Measurements from ENCODE around the gene PRCP. TPM values are rescaled to one million over a fixed set of nuclear protein-coding genes. Genes with fewer than 3 reads are reported as not detected.

The PRCP gene
- polyA plus RNA-seq, 1 of the 3 experiments (the other 2 are of a cell fraction) = 65.0 TPM

DNA sequence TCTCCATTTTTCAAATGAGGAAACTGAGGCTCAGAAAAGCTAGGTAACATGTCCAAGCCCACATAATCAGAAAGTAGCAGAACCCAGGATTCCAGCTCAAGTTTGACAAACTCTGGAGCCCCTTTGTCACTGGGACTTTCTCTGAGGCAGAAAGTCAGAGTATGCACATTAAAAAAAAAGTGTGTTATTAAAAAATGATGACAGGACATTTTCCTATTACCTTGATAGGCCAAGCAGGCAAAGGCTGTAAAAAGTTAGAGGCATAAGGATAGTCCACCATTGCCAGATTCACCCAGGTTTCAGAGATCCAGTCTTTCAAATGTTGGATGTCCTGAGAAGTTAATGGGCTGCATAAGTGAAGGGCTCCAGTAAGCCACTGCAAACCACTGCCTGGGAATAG, 51.4 kb downstream of the PRCP start:
- Histone ChIP-seq H3K36me3 (replicated peaks in 1 of 2; ENCODE audit: control insufficient read depth in 1 of 2, insufficient read depth in 2 of 2, low read length in 1 of 2) (peaks cover 6 to 8% of the 10 kb centered on the region in 2 experiments), H3K4me2 (no peak overlapping the region), H3F3A (replicated peaks; ENCODE audit: insufficient read depth) (peaks cover 3% of the 10 kb centered on the region), H2AFZ (ENCODE audit: low read depth) (no peak overlapping the region), H3K9me3 (no peaks in the 10 kb centered on the region), H3K9me2 (no peaks in the 10 kb centered on the region), H3K79me2 (ENCODE audit: insufficient read depth) (peaks cover 8% of the 10 kb centered on the region; the same call in 1 of the 2 replicates), H4K20me1 (ENCODE audit: insufficient read depth) (no peaks in the 10 kb centered on the region), H3K27me3 (ENCODE audit: insufficient read depth) (no peaks in the 10 kb centered on the region), H3K27ac (ENCODE audit: low read depth in 2 of 2, low read length in 1 of 2) (no peak overlapping the region), H3K9ac (no peak overlapping the region), H3K4me3 (ENCODE audit: low read depth in 2 of 2, low read length in 1 of 2) (no peak overlapping the region), H3K4me1 (ENCODE audit: control insufficient read depth in 1 of 2, insufficient read depth in 2 of 2, low read depth in 1 of 2, low read length in 1 of 2) (no peaks in the 10 kb centered on the region; a peak in 2 of 4 replicates)
- ChIA-PET CTCF (no interaction called here), POLR2A (no interaction called here)
- no peak for DNase-seq
- TF ChIP-seq NFIC (IDR thresholded peaks at IDR 0.05; ENCODE audit: borderline replicate concordance) (no peak), RAD21 (IDR thresholded peaks at IDR 0.05; ENCODE audit: low read length) (no peak), GABPA (IDR thresholded peaks at IDR 0.05; ENCODE audit: low read depth) (no peak), MEF2A (IDR thresholded peaks at IDR 0.05; ENCODE audit: borderline replicate concordance, low read depth) (no peak), ELF1 (IDR thresholded peaks at IDR 0.05) (no peak), SMC3 (IDR thresholded peaks at IDR 0.05; ENCODE audit: low read depth, low read length) (no peak)

DNA sequence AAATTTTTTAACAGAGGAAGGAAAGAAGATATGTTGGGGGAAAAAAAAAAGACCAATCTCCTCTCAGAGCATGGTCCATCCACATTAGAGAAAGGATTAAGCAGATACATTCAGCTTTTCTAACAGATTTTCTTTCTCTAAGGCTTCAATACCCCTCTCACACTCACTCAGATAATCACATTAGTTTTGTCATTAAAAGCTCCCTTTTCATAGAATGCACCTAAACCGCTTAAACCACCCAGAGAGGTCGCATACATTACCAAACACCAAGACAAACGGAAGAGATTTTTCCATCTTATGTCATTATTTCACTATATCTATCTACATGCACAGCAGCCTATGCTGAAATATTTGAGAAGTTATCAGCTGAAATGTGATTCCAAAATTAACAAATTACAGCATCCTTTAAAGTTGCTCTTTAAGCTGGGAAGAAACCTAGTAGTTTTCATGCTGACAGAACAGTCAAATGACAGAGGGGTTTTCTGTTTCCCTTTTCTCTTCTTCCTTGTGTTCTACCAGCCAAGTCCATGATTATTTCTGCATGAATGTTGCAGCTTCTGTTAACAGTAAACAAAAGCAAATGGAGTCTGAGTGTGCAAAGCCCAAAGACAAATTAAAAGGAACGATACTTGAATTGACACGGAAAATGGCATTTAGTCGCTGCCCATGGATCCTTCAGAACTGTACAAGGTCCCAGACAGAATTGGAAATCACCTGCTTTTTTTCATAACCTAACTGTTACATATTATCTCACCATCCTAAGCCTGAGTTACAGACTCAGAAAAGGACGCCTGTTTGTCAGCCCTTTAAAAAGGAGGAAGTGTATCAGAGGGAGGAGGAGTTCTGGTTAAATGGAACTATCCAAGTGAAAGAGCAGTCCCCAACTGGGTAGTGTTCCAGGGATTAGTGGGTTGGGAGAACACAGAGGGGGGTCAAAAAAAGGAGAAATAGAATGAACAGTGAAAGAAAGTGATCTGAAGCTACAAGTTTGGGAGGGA, 54.6 kb downstream of the PRCP start:
- H3K9me3 ChIP-seq = no peaks in the 10 kb centered on the region
- ChIA-PET CTCF (interaction anchor here (0.7 kb wide), 1 partner anchor 20 kb away, joined by 3 read pairs; no protein-coding TSS in a partner anchor), POLR2A (interaction anchor here (0.6 kb wide), 1 partner anchor 22 kb away, joined by 3 read pairs; no protein-coding TSS in a partner anchor)
- H4K20me1 ChIP-seq (ENCODE audit: insufficient read depth) = no peaks in the 10 kb centered on the region
- no peak overlapping the region for H3K9ac ChIP-seq
- 91% methylated on average over 7 of the region's 7 CpGs for WGBS (ENCODE audit: low lambda C conversion rate)
- peaks cover 10 to 11% of the 10 kb centered on the region in 2 experiments for H3K36me3 ChIP-seq (replicated peaks in 1 of 2; ENCODE audit: control insufficient read depth in 1 of 2, insufficient read depth in 2 of 2, low read length in 1 of 2)
- H3K4me3 ChIP-seq (ENCODE audit: low read depth in 2 of 2, low read length in 1 of 2) = no peak overlapping the region
- no peak for DNase-seq
- H3F3A ChIP-seq (replicated peaks; ENCODE audit: insufficient read depth) = peaks cover 3% of the 10 kb centered on the region
- no peaks in the 10 kb centered on the region for H3K9me2 ChIP-seq
- no peak overlapping the region for H3K4me2 ChIP-seq
- no peak for TF ChIP-seq TCF12 (IDR thresholded peaks at IDR 0.05)
- no peak for TF ChIP-seq EP300 (IDR thresholded peaks at IDR 0.05; ENCODE audit: borderline replicate concordance in 1 of 2, low read depth in 1 of 2, low read length in 1 of 2)
- TF ChIP-seq RAD21 (IDR thresholded peaks at IDR 0.05; ENCODE audit: low read length) = no peak
- TF ChIP-seq FOXM1 (IDR thresholded peaks at IDR 0.05; ENCODE audit: low read depth) = no peak
- no peak for TF ChIP-seq MXI1 (IDR thresholded peaks at IDR 0.05; ENCODE audit: low read depth, low read length)
- no peak for TF ChIP-seq FOXJ3 (CRISPR knock-in tag; IDR thresholded peaks at IDR 0.05)
- no peak for TF ChIP-seq GABPA (IDR thresholded peaks at IDR 0.05; ENCODE audit: low read depth)
- no peak for TF ChIP-seq RCOR1 (IDR thresholded peaks at IDR 0.05; ENCODE audit: low read length)
- no peak for TF ChIP-seq GATA2 (CRISPR knock-in tag; IDR thresholded peaks at IDR 0.05)
- TF ChIP-seq ELF1 (IDR thresholded peaks at IDR 0.05) = no peak
- TF ChIP-seq, protein P1, sequence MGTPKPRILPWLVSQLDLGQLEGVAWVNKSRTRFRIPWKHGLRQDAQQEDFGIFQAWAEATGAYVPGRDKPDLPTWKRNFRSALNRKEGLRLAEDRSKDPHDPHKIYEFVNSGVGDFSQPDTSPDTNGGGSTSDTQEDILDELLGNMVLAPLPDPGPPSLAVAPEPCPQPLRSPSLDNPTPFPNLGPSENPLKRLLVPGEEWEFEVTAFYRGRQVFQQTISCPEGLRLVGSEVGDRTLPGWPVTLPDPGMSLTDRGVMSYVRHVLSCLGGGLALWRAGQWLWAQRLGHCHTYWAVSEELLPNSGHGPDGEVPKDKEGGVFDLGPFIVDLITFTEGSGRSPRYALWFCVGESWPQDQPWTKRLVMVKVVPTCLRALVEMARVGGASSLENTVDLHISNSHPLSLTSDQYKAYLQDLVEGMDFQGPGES (IDR thresholded peaks at IDR 0.05; ENCODE audit: low read depth, low read length) = no peak
- TF ChIP-seq JUND (IDR thresholded peaks at IDR 0.05) = no peak
- no peak for TF ChIP-seq RXRA (IDR thresholded peaks at IDR 0.05; ENCODE audit: borderline replicate concordance, low read depth)
- TF ChIP-seq, protein P2, sequence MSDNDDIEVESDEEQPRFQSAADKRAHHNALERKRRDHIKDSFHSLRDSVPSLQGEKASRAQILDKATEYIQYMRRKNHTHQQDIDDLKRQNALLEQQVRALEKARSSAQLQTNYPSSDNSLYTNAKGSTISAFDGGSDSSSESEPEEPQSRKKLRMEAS (IDR thresholded peaks at IDR 0.05; ENCODE audit: low read depth) = no peak
- TF ChIP-seq RFX5 (IDR thresholded peaks at IDR 0.05; ENCODE audit: low read length) = no peak
- no peak for TF ChIP-seq TEAD4 (IDR thresholded peaks at IDR 0.05; ENCODE audit: borderline replicate concordance, insufficient read depth)
- TF ChIP-seq SIN3A (IDR thresholded peaks at IDR 0.05; ENCODE audit: borderline replicate concordance, low read depth, low read length) = no peak
- TF ChIP-seq NRF1 (IDR thresholded peaks at IDR 0.05; ENCODE audit: low read depth, low read length) = no peak
- TF ChIP-seq, protein P3, sequence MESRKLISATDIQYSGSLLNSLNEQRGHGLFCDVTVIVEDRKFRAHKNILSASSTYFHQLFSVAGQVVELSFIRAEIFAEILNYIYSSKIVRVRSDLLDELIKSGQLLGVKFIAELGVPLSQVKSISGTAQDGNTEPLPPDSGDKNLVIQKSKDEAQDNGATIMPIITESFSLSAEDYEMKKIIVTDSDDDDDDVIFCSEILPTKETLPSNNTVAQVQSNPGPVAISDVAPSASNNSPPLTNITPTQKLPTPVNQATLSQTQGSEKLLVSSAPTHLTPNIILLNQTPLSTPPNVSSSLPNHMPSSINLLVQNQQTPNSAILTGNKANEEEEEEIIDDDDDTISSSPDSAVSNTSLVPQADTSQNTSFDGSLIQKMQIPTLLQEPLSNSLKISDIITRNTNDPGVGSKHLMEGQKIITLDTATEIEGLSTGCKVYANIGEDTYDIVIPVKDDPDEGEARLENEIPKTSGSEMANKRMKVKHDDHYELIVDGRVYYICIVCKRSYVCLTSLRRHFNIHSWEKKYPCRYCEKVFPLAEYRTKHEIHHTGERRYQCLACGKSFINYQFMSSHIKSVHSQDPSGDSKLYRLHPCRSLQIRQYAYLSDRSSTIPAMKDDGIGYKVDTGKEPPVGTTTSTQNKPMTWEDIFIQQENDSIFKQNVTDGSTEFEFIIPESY (IDR thresholded peaks at IDR 0.05; ENCODE audit: borderline replicate concordance, low read depth) = no peak
- TF ChIP-seq FOSL2 (IDR thresholded peaks at IDR 0.05; ENCODE audit: borderline replicate concordance, low read depth) = no peak
- H2AFZ ChIP-seq (ENCODE audit: low read depth) = no peak overlapping the region
- no peaks in the 10 kb centered on the region for H3K79me2 ChIP-seq (ENCODE audit: insufficient read depth)
- H3K4me1 ChIP-seq (ENCODE audit: control insufficient read depth in 1 of 2, insufficient read depth in 2 of 2, low read depth in 1 of 2, low read length in 1 of 2) = no peaks in the 10 kb centered on the region; a peak in 2 of 4 replicates
- no peak overlapping the region for H3K27ac ChIP-seq (ENCODE audit: low read depth in 2 of 2, low read length in 1 of 2)
- H3K27me3 ChIP-seq (ENCODE audit: insufficient read depth) = no peaks in the 10 kb centered on the region

All from SK-N-SH (cell line).